K562 (cell line): ENCODE data around the gene WASF3. TPM values are rescaled to one million over a fixed set of nuclear protein-coding genes. Genes with fewer than 3 reads are reported as not detected.

ENCODE experiments used
- CHD2 ChIP-seq: IDR thresholded peaks from 2 replicates; pipeline ENCODE4 v1.6.1; 2011; ENCODE audit warnings: low read depth, low read length
- CHD7 ChIP-seq: fragments of 200-600 bp; sonication (generic); IDR thresholded peaks from one replicate; pipeline ENCODE4 v1.6.1; 2012; ENCODE audit warnings: mild to moderate bottlenecking, low read depth, low read length, inconsistent platforms
- EGR1 ChIP-seq: fragments of 450-650 bp; conservative IDR thresholded peaks from 2 replicates; pipeline ENCODE4 v1.6.1; 2017; ENCODE audit warnings: mild to moderate bottlenecking
- FOS ChIP-seq: IDR thresholded peaks from 3 replicates; pipeline ENCODE4 v1.6.1; 2011; ENCODE audit not compliant: insufficient read length; ENCODE audit errors: extremely low read depth
- IRF1 ChIP-seq: sonication (generic); formaldehyde crosslinking; IDR thresholded peaks from 2 replicates; pipeline ENCODE4 v1.8.0; 2022; ENCODE audit warnings: missing genetic modification reagents, mild to moderate bottlenecking, borderline replicate concordance
- NEUROD1 ChIP-seq: fragments of 150-350 bp; IDR thresholded peaks from 2 replicates; pipeline ENCODE4 v1.6.1; 2014; ENCODE audit warnings: borderline replicate concordance, low read length, low read depth; ENCODE audit not compliant: partially characterized antibody
- SFPQ ChIP-seq: fragments of 200-400 bp; formaldehyde crosslinking; IDR thresholded peaks from 2 replicates; pipeline ENCODE4 v1.6.1; 2017; ENCODE audit warnings: mild to moderate bottlenecking, low read depth, low read length, moderate library complexity
- SNRNP70 ChIP-seq: fragments of 200-400 bp; formaldehyde crosslinking; optimal IDR thresholded peaks from 2 replicates; pipeline ENCODE3; 2017; ENCODE audit warnings: low read depth, low read length
- STAG1 ChIP-seq: sonication (generic); formaldehyde crosslinking; IDR thresholded peaks from 2 replicates; pipeline ENCODE4 v1.5.0; 2020; ENCODE audit warnings: missing genetic modification reagents, borderline replicate concordance
- VEZF1 ChIP-seq: fragments of 200-800 bp; sonication (Bioruptor generic); IDR thresholded peaks from 2 replicates; pipeline ENCODE4 v1.6.1; 2017; ENCODE audit warnings: missing genetic modification characterization, missing compliant biosample characterization
- ZNF212 ChIP-seq: fragments of 450-650 bp; formaldehyde crosslinking; IDR thresholded peaks from 2 replicates; pipeline ENCODE4 v1.4.0; 2020; ENCODE audit warnings: mild to moderate bottlenecking
- polyA plus RNA-seq, 8 experiments: library from polyadenylated mRNA; depleted of rRNA in 4 of 8; stranded (reverse) in 5 of 8; unstranded in 3 of 8; fragments of >200 nt; fragmentation: Nextera tagmentation in 2 of 8; fragmentation: Illumina TruSeq in 1 of 8; extraction: Ambion mirVana in 2 of 8; extraction: Trizol in 1 of 8; gene quantifications; 2 replicates each; pipeline versions ENCODE4 v1.2.1 to v1.2.3, GENCODE V29; 2011 to 2014; ENCODE audit warnings: inconsistent platforms in 1 of 8, missing spikeins in 1 of 8
- total RNA-seq, 7 experiments: library from RNA; depleted of rRNA in 6 of 7; stranded (reverse); fragments of >200 nt in 6 of 7; fragmentation: Illumina TruSeq in 2 of 7; extraction: Trizol in 2 of 7; gene quantifications; 2 replicates each; pipeline versions ENCODE4 v1.2.1 to v1.2.3, GENCODE V29; 2011 to 2021; ENCODE audit warnings: low replicate concordance in 1 of 7

The WASF3 gene
- total and polyA plus RNA-seq, 9 of the 15 experiments (the other 6 are each of a cell fraction or from before 2014, with no cell fraction given) = 0.04 to 0.43 (median 0.11) TPM

- TF ChIP-seq SFPQ (no peak), IRF1 (CRISPR knock-in tag) (no peak), CHD2 (0 out of 2 replicates have a peak, but pooled peaks have one; percentile 48), FOS (peak; percentile 68), SNRNP70 (no peak), CHD7 (no peak), ZNF212 (no peak), STAG1 (no peak), NEUROD1 (peak; percentile 25), VEZF1 (CRISPR knock-in tag) (peak; percentile 91), EGR1 (peak; percentile 88)
These were observed at the start of gene WASF3 (continued) for GRCh38 chr13:26557393-26558073.
